ENCODE results near the gene IQSEC1. TPM values are rescaled to one million over a fixed set of nuclear protein-coding genes. Genes with fewer than 3 reads are reported as not detected.

Gene IQSEC1
- polyA plus RNA-seq, 1 experiment, result 4.8 TPM

DNA sequence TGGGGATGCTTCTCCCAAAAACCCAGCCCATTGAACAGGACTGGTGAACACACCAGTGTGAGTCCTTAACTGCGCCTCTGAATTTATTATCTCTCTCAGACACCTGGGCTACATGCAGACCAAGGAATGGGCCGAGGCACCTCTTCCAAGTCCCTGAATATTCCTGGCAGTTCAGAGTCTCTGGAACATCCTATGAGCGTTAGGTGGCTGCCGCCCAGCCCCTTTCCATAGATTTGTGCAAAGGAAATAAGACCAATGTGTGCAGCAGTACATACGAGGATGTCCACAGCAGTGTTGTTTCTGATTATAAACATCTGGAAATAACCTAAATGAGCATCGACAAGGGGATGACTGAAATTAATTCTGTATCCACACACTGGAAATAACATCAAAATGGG is 127.0 kb downstream of the IQSEC1 start:
- H3K4me3 ChIP-seq (ENCODE audit: low read depth, low read length), result no peak overlapping the region
- H3K36me3 ChIP-seq (ENCODE audit: control insufficient read depth, insufficient read depth, low read length), result peaks cover 2% of the 10 kb centered on the region; the same call in 1 of the 2 replicates
- TF ChIP-seq, protein P1, sequence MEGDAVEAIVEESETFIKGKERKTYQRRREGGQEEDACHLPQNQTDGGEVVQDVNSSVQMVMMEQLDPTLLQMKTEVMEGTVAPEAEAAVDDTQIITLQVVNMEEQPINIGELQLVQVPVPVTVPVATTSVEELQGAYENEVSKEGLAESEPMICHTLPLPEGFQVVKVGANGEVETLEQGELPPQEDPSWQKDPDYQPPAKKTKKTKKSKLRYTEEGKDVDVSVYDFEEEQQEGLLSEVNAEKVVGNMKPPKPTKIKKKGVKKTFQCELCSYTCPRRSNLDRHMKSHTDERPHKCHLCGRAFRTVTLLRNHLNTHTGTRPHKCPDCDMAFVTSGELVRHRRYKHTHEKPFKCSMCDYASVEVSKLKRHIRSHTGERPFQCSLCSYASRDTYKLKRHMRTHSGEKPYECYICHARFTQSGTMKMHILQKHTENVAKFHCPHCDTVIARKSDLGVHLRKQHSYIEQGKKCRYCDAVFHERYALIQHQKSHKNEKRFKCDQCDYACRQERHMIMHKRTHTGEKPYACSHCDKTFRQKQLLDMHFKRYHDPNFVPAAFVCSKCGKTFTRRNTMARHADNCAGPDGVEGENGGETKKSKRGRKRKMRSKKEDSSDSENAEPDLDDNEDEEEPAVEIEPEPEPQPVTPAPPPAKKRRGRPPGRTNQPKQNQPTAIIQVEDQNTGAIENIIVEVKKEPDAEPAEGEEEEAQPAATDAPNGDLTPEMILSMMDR (IDR thresholded peaks at IDR 0.05; ENCODE audit: insufficient read depth, low read depth, low read length), result no peak
- H3K27me3 ChIP-seq (ENCODE audit: control insufficient read depth, insufficient read depth, low read length), result no peaks in the 10 kb centered on the region
- POLR2A ChIA-PET, result interaction anchor here (0.7 kb wide), 1 partner anchor 14 kb away, joined by 3 read pairs; no protein-coding TSS in a partner anchor
- CTCF ChIA-PET, result interaction anchor here (0.8 to 2.2 kb wide), 3 partner anchors 13 to 38 kb away, joined by 3 to 9 read pairs (median 4); no protein-coding TSS in a partner anchor
- no peak for DNase-seq (ENCODE audit: low read depth)

DNA sequence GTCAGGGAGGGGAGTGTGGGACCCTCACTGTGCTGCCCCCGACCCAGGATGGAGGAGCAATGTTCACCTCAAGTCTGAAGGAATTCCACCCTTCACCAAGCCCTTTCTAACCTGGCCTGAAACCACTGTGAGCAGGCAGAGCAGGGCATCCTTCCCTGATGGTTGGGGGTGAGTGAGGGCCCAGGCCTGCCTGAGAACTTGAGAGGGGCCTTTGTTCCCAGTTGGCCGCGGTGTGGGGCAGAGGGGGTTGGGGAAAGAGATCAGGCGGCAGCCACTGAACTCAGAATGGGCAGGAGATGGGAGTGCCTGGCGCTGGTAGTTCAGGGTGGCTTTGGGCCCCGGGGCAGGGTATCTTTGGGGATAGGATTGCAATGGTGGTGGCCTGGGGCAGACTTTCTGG is 128.4 kb downstream of the IQSEC1 start:
- H3K36me3 ChIP-seq (ENCODE audit: control insufficient read depth, insufficient read depth, low read length), result peaks cover 8% of the 10 kb centered on the region; the same call in 1 of the 2 replicates
- no peak overlapping the region for H3K4me3 ChIP-seq (ENCODE audit: low read depth, low read length)
- H3K27me3 ChIP-seq (ENCODE audit: control insufficient read depth, insufficient read depth, low read length), result no peaks in the 10 kb centered on the region
- no peak for DNase-seq (ENCODE audit: low read depth)
- CTCF ChIA-PET, result interaction anchor here (0.6 to 1.0 kb wide), 2 partner anchors 53 to 1681 kb away, joined by 3 read pairs; no protein-coding TSS in a partner anchor
- POLR2A ChIA-PET, result no interaction called here
- TF ChIP-seq, protein P1 (IDR thresholded peaks at IDR 0.05; ENCODE audit: insufficient read depth, low read depth, low read length), result no peak

DNA sequence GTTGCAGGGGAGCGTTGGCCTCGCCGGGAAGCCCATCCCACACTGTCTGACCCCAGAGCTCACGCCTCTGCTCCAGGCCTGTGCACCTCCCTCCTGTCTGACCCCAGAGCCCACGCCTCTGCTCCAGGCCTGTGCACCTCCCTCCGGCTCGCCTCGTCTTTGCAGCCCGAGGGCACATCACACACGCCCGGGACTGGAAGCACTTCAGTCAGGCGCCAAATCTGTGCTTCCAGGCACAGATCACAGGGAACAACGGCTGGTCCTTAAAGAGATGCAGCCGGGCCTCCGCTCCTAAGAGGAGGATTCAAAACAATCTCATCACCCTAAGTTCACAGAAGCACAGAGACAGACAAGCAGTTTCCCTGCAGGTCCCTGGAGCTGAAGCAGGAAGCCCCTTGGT is 128.8 kb downstream of the IQSEC1 start:
- TF ChIP-seq, protein P1 (IDR thresholded peaks at IDR 0.05; ENCODE audit: insufficient read depth, low read depth, low read length), result no peak
- Histone ChIP-seq H3K27me3 (ENCODE audit: control insufficient read depth, insufficient read depth, low read length) (no peaks in the 10 kb centered on the region), H3K36me3 (ENCODE audit: control insufficient read depth, insufficient read depth, low read length) (peaks cover 8% of the 10 kb centered on the region; the same call in 1 of the 2 replicates), H3K4me3 (ENCODE audit: low read depth, low read length) (no peak overlapping the region)
- ChIA-PET CTCF (interaction anchor here (0.6 to 1.0 kb wide), 2 partner anchors 53 to 1681 kb away, joined by 3 read pairs; no protein-coding TSS in a partner anchor), POLR2A (no interaction called here)
- DNase-seq (ENCODE audit: low read depth), result no peak

DNA sequence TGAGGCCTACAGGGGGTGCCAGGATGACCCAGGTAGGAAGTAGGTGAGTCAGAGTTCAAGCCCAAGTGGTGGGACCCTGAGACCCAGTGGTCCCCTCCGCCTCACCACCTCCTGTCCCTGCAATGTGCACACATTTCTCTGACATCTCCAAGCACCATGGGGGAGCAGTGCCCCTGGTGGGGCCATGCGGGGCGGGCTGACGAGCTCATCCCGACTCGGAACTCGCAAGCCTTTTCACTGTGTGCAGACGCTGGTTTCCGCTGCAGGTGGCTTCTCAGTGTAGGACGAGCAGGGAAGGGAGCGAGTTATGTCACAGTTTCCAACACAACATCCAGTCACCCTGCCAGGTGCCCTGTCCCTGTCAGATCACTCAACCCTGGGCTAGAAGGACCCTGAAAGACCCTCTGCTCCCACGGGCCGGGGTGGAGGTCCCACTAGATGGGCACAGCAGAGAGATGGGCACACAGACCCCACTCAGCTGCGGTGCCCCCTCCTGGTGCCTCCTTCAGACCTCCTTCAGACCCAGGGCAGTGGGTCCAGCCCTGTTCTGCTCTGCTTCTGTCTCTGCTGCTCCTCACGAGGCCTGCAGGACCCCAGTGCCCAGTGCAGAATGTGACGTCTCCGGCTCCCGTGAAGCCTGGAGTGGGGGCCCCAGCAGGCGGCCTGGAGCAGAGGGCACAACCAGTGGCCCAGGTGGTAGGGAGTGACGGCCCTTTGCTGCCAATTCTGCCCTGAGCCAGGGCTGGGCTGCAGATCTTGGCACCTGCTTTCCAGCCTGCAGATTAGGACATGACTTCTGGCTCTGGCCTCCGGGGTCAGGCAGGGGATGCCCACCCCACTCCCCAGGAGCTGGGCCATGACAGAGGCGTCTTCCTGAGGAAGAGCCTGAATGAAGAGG is 129.9 kb downstream of the IQSEC1 start:
- no peak for DNase-seq (ENCODE audit: low read depth)

More for the DNA sequence above, 129.9 kb downstream of the IQSEC1 start:
- peaks cover 8% of the 10 kb centered on the region; the same call in 1 of the 2 replicates for H3K36me3 ChIP-seq (ENCODE audit: control insufficient read depth, insufficient read depth, low read length)
- POLR2A ChIA-PET, result no interaction called here
- TF ChIP-seq, protein P1 (IDR thresholded peaks at IDR 0.05; ENCODE audit: insufficient read depth, low read depth, low read length), result no peak
- no peaks in the 10 kb centered on the region for H3K27me3 ChIP-seq (ENCODE audit: control insufficient read depth, insufficient read depth, low read length)
- CTCF ChIA-PET, result no interaction called here
- no peak overlapping the region for H3K4me3 ChIP-seq (ENCODE audit: low read depth, low read length)

Data from BJ (cell line).